Activated naive CD8-positive, alpha-beta T cell treated with anti-CD3 and anti-CD28 coated beads, Interleukin-2, amount 50 U/mL, for 24 hours (primary cell): Measurements from ENCODE around the gene CYP11A1.

ENCODE experiments used
- ATAC-seq: fragments of 150-1000 bp; cut with Tn5 transposase; one replicate; pipeline ENCODE4 v1.10.0; 2021
- DNase-seq: peaks from one replicate; pipeline ENCODE4 v3.0.0; 2021
- H3K27ac Mint-ChIP-seq: one replicate; pipeline ENCODE4 v1.8.0; 2021; ENCODE audit warnings: mild to moderate bottlenecking, mixed read lengths
- H3K27me3 Mint-ChIP-seq: one replicate; pipeline ENCODE4 v1.8.0; 2021; ENCODE audit warnings: mixed read lengths
- H3K36me3 Mint-ChIP-seq: one replicate; pipeline ENCODE4 v1.8.0; 2021; ENCODE audit warnings: low read depth, mixed read lengths
- H3K4me1 Mint-ChIP-seq: one replicate; pipeline ENCODE4 v1.8.0; 2021; ENCODE audit warnings: mixed read lengths
- H3K4me3 Mint-ChIP-seq: one replicate; pipeline ENCODE4 v1.8.0; 2021; ENCODE audit warnings: mild to moderate bottlenecking, moderate library complexity, mixed read lengths
- H3K9me3 Mint-ChIP-seq: one replicate; pipeline ENCODE4 v1.8.0; 2021; ENCODE audit warnings: mixed read lengths

The CYP11A1 gene

DNA sequence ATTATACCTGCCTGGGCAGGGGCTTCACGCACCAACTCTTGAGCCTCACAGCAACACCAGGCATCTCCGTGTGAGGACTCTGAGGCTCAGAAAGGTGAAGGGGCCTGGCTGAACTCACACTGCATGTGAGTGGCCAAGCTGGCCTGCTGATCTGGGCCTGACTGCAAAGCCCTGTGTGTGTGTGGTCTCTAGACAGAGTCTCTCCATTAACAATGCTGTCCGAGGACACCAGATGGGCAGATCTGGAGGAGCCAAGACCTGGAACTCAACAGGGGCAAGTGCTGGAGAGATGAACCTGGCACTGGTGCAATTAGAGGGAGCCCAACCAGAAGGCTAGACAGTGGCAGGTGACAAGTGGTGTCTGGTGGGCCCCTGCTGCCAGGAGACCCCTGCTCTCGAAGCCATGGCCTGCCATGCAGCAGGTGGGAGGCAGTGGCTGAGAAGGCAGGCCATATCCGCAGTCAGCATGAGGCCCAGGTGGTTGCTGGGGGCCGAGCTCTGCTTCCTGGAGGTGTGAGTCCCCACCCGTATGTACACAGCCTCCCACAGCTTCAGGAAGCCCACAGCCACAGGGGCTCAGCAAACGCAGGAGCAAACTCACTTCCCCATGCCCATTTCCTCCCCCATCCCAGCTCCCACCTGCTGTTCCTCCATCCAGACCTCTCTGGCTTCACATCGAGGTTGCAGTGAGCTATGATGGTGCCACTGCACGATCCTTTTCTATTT, 39.0 kb downstream of the CYP11A1 start:
- H3K9me3 Mint-ChIP-seq: no peaks in the 10 kb centered on the region
- H3K27me3 Mint-ChIP-seq: peaks cover 2% of the 10 kb centered on the region
- ATAC-seq (no peak), DNase-seq (no peak)
- H3K4me1 Mint-ChIP-seq: peaks cover 15% of the 10 kb centered on the region
- no peak overlapping the region for H3K27ac Mint-ChIP-seq
- H3K36me3 Mint-ChIP-seq: no peaks in the 10 kb centered on the region
- no peak overlapping the region for H3K4me3 Mint-ChIP-seq

- Mint-ChIP-seq H3K4me1 (peaks cover 15% of the 10 kb centered on the region), H3K4me3 (no peak overlapping the region), H3K36me3 (no peaks in the 10 kb centered on the region), H3K27ac (no peak overlapping the region), H3K9me3 (no peaks in the 10 kb centered on the region), H3K27me3 (peaks cover 2% of the 10 kb centered on the region)
- DNase-seq (no peak), ATAC-seq (no peak)
Observed at GRCh38 chr15:74327756-74328155, 39.7 kb downstream of the CYP11A1 start.

DNA sequence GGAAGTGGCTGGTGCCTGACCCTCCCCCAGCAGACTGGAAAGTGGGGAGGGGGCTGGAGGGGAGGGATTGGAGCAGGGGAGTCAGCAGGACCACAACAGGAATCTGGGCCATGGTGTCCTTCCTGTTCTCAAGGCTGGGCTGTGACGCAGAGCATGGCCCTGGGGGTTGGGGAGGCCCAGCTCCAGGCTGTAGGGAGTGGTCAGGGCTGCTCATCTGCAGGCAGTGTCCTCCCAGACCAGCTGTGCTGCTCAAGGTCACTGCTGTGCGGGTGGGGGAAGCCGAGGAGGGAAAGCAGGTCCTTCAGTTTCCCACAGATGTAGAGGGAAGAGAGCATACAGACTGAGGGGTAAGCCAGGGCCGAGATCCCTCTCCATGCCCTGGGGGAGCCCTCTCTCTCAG, 40.7 kb downstream of the CYP11A1 start:
- H3K4me1 Mint-ChIP-seq: peaks cover 15% of the 10 kb centered on the region
- DNase-seq (no peak), ATAC-seq (no peak)
- H3K4me3 Mint-ChIP-seq: no peak overlapping the region
- no peak overlapping the region for H3K27ac Mint-ChIP-seq
- no peaks in the 10 kb centered on the region for H3K36me3 Mint-ChIP-seq
- H3K27me3 Mint-ChIP-seq: peaks cover 2% of the 10 kb centered on the region
- H3K9me3 Mint-ChIP-seq: no peaks in the 10 kb centered on the region

GRCh38 chr15:74324714-74325113, 42.7 kb downstream of the CYP11A1 start:
- H3K4me3 Mint-ChIP-seq: no peak overlapping the region
- peaks cover 2% of the 10 kb centered on the region for H3K27me3 Mint-ChIP-seq
- DNase-seq (no peak), ATAC-seq (no peak)
- peaks cover 23% of the 10 kb centered on the region for H3K4me1 Mint-ChIP-seq
- H3K36me3 Mint-ChIP-seq: no peaks in the 10 kb centered on the region
- no peaks in the 10 kb centered on the region for H3K9me3 Mint-ChIP-seq
- H3K27ac Mint-ChIP-seq: no peak overlapping the region

GRCh38 chr15:74322558-74323180, 44.8 kb downstream of the CYP11A1 start:
- Mint-ChIP-seq H3K27me3 (peaks cover 2% of the 10 kb centered on the region), H3K4me1 (peaks cover 23% of the 10 kb centered on the region), H3K9me3 (no peaks in the 10 kb centered on the region), H3K4me3 (no peak overlapping the region), H3K27ac (no peak overlapping the region), H3K36me3 (no peaks in the 10 kb centered on the region)
- ATAC-seq: peak; percentile 76
- DNase-seq: peak; percentile 69

- DNase-seq (peak; percentile 65), ATAC-seq (no peak)
- Mint-ChIP-seq H3K9me3 (no peaks in the 10 kb centered on the region), H3K36me3 (no peaks in the 10 kb centered on the region), H3K27ac (no peak overlapping the region), H3K27me3 (peaks cover 2% of the 10 kb centered on the region), H3K4me3 (no peak overlapping the region), H3K4me1 (peaks cover 41% of the 10 kb centered on the region)
Observed at GRCh38 chr15:74320352-74321247, 46.8 kb downstream of the CYP11A1 start.

DNA sequence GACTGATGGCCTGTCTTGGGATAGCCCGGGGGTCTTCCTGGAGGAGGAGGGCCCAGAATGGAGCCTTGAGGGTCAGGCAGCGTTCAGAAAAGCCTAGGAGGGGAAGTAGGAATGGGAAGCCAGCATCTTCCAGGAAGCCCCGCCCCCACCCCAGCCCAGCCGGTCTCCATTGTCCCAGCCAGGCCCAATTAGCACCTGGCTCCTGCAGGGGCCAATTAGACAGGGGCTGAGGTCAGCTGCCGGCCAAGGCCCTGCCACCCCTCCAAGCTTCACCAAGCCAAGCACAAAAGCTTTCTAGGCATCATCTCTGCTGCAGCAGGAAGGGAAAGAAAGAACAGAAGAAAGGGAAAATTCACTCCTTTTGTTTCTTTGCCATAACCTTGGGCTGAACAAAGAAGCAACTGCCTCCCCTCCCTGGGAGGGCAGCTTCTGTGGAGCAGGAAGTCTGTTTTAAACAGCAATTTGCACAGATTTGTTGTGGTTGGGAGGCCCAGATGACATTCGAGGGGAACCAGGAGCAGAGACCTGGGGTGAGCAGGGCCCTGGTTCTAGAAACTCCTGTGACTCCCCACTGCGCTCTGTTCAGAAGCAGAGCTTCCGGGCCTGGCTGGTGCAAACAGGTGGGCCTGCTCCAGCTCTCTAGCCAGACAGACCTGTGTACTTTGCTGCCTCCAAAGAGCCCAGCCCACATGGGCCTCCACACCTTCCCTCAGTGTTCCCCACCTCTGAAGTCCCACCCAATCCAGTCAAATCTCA, 47.7 kb downstream of the CYP11A1 start:
- DNase-seq (no peak), ATAC-seq (no peak)
- Mint-ChIP-seq H3K27me3 (no peaks in the 10 kb centered on the region), H3K4me3 (no peak overlapping the region), H3K9me3 (no peaks in the 10 kb centered on the region), H3K27ac (no peak overlapping the region), H3K36me3 (no peaks in the 10 kb centered on the region), H3K4me1 (peaks cover 49% of the 10 kb centered on the region)

DNA sequence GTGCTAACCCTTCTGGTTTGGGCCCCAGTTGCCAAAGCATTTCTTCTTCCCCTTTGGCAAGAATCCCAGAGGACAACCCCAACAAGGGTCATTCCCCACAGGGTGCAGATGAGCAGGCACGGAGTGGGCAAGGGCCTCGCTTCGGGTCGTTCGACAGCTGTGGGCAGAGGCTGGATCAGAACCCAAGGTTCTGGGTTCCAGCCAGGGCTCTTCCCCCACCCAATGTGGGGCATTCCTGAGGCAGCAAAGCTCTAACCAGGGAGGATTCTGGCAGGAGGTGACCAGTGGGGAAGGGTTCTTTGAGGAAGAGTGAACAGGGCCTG, 48.3 kb downstream of the CYP11A1 start:
- Mint-ChIP-seq H3K4me3 (no peak overlapping the region), H3K27me3 (no peaks in the 10 kb centered on the region), H3K27ac (no peak overlapping the region), H3K9me3 (no peaks in the 10 kb centered on the region), H3K36me3 (no peaks in the 10 kb centered on the region), H3K4me1 (peaks cover 55% of the 10 kb centered on the region)
- no peak for DNase-seq
- no peak for ATAC-seq

GRCh38 chr15:74318376-74319137, 48.9 kb downstream of the CYP11A1 start:
- no peak overlapping the region for H3K4me3 Mint-ChIP-seq
- H3K27ac Mint-ChIP-seq: no peak overlapping the region
- H3K27me3 Mint-ChIP-seq: no peaks in the 10 kb centered on the region
- ATAC-seq (no peak), DNase-seq (no peak)
- peaks cover 59% of the 10 kb centered on the region for H3K4me1 Mint-ChIP-seq
- H3K36me3 Mint-ChIP-seq: no peaks in the 10 kb centered on the region
- no peaks in the 10 kb centered on the region for H3K9me3 Mint-ChIP-seq

DNA sequence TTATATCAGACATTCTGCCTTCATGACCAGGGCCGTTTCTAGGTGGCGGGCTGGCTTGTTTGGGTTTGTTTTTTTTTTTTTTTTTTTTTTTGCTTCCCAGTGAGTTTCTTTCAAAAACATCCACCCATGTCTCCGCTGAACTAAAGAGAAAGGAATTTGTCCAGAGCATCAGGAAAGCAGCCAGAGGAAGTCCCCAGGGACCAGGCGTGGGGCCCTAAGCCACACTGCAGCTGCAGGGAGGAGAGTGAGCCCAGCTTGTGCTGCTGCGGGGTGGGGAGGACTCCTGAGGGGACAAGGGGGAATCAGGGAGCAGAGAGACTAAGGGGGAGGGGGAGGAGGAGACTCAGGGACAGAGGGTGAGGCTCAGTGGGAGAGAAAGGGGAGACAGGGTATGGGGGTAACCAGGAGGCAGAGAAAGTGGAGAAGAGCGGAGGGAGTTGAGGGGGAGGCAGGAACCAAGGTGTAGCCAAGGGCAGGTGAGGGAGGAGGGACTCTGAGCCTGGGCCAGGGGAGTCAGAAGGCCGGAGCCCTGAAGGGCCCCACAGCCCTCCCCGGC, 49.5 kb downstream of the CYP11A1 start:
- no peak overlapping the region for H3K4me3 Mint-ChIP-seq
- H3K36me3 Mint-ChIP-seq: no peaks in the 10 kb centered on the region
- peaks cover 59% of the 10 kb centered on the region for H3K4me1 Mint-ChIP-seq
- H3K27me3 Mint-ChIP-seq: no peaks in the 10 kb centered on the region
- ATAC-seq (no peak), DNase-seq (no peak)
- no peak overlapping the region for H3K27ac Mint-ChIP-seq
- H3K9me3 Mint-ChIP-seq: no peaks in the 10 kb centered on the region

- no peaks in the 10 kb centered on the region for H3K9me3 Mint-ChIP-seq
- no peaks in the 10 kb centered on the region for H3K27me3 Mint-ChIP-seq
- no peak overlapping the region for H3K27ac Mint-ChIP-seq
- H3K36me3 Mint-ChIP-seq: no peaks in the 10 kb centered on the region
- no peak overlapping the region for H3K4me3 Mint-ChIP-seq
- peaks cover 59% of the 10 kb centered on the region for H3K4me1 Mint-ChIP-seq
- ATAC-seq (no peak), DNase-seq (peak; percentile 7)
Observed at GRCh38 chr15:74316141-74316540, 51.3 kb downstream of the CYP11A1 start.

- Mint-ChIP-seq H3K36me3 (no peaks in the 10 kb centered on the region), H3K9me3 (no peaks in the 10 kb centered on the region), H3K4me3 (peak overlapping the region; percentile 35), H3K4me1 (peaks cover 58% of the 10 kb centered on the region), H3K27ac (peak overlapping the region; percentile 56), H3K27me3 (no peaks in the 10 kb centered on the region)
- DNase-seq (peak; percentile 61), ATAC-seq (peak; percentile 41)
Observed at GRCh38 chr15:74315626-74316025, 51.8 kb downstream of the CYP11A1 start.

GRCh38 chr15:74314795-74315438, 52.5 kb downstream of the CYP11A1 start:
- H3K4me1 Mint-ChIP-seq: peaks cover 53% of the 10 kb centered on the region
- no peaks in the 10 kb centered on the region for H3K9me3 Mint-ChIP-seq
- H3K4me3 Mint-ChIP-seq: peak overlapping the region; percentile 35
- DNase-seq (peak; percentile 67), ATAC-seq (peak; percentile 55)
- H3K27me3 Mint-ChIP-seq: no peaks in the 10 kb centered on the region
- no peaks in the 10 kb centered on the region for H3K36me3 Mint-ChIP-seq
- peak overlapping the region; percentile 56 for H3K27ac Mint-ChIP-seq
